Muscle layer of colon (tissue), 2 donors: Measurements from ENCODE around the gene CTNNAL1.
"Not testable (repeated sequence)": the region's sequence is repeated elsewhere in the genome, so short reads cannot be mapped to it uniquely, and the experiment has no call there.

Experiments
- H3K27ac ChIP-seq: one replicate; pipeline ENCODE4 v1.7.0; 2013; ENCODE audit warnings: low read depth, mild to moderate bottlenecking, low read length, moderate library complexity
- H3K27me3 ChIP-seq, 2 donors: one replicate each; pipeline ENCODE4 v1.7.0; 2013; ENCODE audit warnings: low read length in 2 of 2, mild to moderate bottlenecking in 2 of 2; ENCODE audit not compliant: insufficient read depth in 2 of 2, control insufficient read depth in 1 of 2
- H3K36me3 ChIP-seq: one replicate; pipeline ENCODE4 v1.7.0; 2013; ENCODE audit warnings: mild to moderate bottlenecking, low read length; ENCODE audit not compliant: insufficient read depth
- H3K4me1 ChIP-seq: one replicate; pipeline ENCODE4 v1.7.0; 2013; ENCODE audit warnings: mild to moderate bottlenecking, low read length; ENCODE audit not compliant: insufficient read depth
- H3K4me3 ChIP-seq, 2 donors: one replicate each; pipeline ENCODE4 v1.7.0; 2013; ENCODE audit warnings: low read length in 2 of 2, low read depth in 1 of 2, mild to moderate bottlenecking in 1 of 2, moderate library complexity in 1 of 2
- H3K9ac ChIP-seq: one replicate; pipeline ENCODE4 v1.7.0; 2013; ENCODE audit warnings: low read length
- H3K9me3 ChIP-seq: one replicate; pipeline ENCODE4 v1.7.0; 2013; ENCODE audit warnings: mild to moderate bottlenecking, low read length
- donor health status: abdominal sarcoma.
- donor health status: Adenocarcinoma of cecum.

The CTNNAL1 gene

GRCh38 chr9:108919517-108919916 is 93.8 kb downstream of the CTNNAL1 start:
- Histone ChIP-seq H3K9me3 (no peaks in the 10 kb centered on the region), H3K4me1 (no peaks in the 10 kb centered on the region), H3K9ac (no peak overlapping the region), H3K4me3 (no peak overlapping the region), H3K27me3 (no peaks in the 10 kb centered on the region), H3K27ac (no peak overlapping the region), H3K36me3 (peaks cover 56% of the 10 kb centered on the region)

DNA sequence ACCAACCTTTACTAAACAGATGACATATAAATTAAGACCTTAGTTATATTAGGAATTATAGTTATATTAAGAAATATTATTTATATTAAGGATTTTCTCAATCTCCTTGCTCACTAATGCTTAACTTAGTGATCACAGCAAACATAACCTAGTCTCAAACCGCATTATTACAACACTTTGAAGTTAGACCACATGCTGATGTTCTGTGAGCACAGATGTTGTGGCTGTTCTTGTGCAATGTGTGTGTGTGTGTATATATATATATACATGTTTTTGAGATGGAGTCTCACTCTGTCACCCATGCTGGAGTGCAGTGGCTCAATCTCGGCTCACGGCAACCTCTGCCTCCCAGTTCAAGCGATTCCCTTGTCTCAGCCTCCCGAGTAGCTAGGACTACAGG is 99.9 kb downstream of the CTNNAL1 start:
- H3K9ac ChIP-seq, result no peak overlapping the region
- no peak overlapping the region for H3K27ac ChIP-seq
- H3K9me3 ChIP-seq, result no peaks in the 10 kb centered on the region
- peaks cover 55% of the 10 kb centered on the region for H3K36me3 ChIP-seq
- H3K27me3 ChIP-seq, result no peaks in the 10 kb centered on the region
- no peak overlapping the region for H3K4me3 ChIP-seq
- no peaks in the 10 kb centered on the region for H3K4me1 ChIP-seq

- no peaks in the 10 kb centered on the region for H3K27me3 ChIP-seq
- peaks cover 55% of the 10 kb centered on the region for H3K36me3 ChIP-seq
- H3K9me3 ChIP-seq, result no peaks in the 10 kb centered on the region
- no peak overlapping the region for H3K4me3 ChIP-seq
- no peak overlapping the region for H3K9ac ChIP-seq
- H3K4me1 ChIP-seq, result no peaks in the 10 kb centered on the region
- H3K27ac ChIP-seq, result no peak overlapping the region
Measured at GRCh38 chr9:108911820-108912219, 101.5 kb downstream of the CTNNAL1 start.

DNA sequence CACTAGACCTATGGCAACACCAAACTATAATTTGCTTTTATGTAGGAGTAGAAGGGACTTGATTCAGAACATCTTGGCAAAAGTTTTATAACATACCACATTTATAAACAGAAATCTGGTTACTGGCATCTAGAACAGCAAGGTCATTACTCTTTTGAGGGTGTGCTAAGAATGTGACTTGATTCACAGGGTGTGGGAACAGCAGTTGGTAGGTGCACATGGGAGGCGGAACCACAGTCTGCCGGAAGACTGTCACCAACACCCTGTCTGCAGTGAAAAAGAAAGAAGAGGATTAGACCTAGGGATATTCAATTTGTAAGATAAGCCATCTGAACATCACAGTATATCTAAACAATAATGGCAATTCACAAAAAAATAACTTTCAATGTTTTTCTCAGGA is 102.4 kb downstream of the CTNNAL1 start:
- no peak overlapping the region for H3K27ac ChIP-seq
- no peak overlapping the region for H3K4me3 ChIP-seq
- H3K9ac ChIP-seq, result no peak overlapping the region
- no peaks in the 10 kb centered on the region for H3K27me3 ChIP-seq
- no peaks in the 10 kb centered on the region for H3K9me3 ChIP-seq
- H3K36me3 ChIP-seq, result peaks cover 62% of the 10 kb centered on the region
- no peaks in the 10 kb centered on the region for H3K4me1 ChIP-seq

DNA sequence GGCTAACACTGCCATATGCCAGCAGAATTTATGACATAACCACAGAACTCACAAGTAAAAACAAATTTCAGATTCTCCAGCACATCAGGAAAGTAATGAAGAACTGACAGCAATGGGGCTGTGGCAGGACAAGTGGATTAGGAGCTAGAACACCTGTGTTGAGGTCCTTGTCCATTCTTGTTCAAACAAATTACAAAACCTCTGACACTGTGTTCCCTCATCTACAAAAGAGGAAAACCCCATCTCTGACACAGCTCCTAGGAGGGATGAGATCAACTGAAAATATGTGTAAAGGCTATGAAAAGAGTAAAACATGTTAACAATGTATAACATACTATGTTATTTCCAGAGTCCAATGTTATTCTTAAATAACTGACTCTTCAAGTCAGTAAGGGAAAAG is 102.9 kb downstream of the CTNNAL1 start:
- Histone ChIP-seq H3K9me3 (no peaks in the 10 kb centered on the region), H3K9ac (no peak overlapping the region), H3K4me3 (no peak overlapping the region), H3K27me3 (no peaks in the 10 kb centered on the region), H3K27ac (no peak overlapping the region), H3K4me1 (no peaks in the 10 kb centered on the region), H3K36me3 (peaks cover 63% of the 10 kb centered on the region)

GRCh38 chr9:108905494-108905893 is 107.8 kb downstream of the CTNNAL1 start:
- H3K27ac ChIP-seq, result no peak overlapping the region
- H3K4me3 ChIP-seq, result no peak overlapping the region
- H3K9me3 ChIP-seq, result no peaks in the 10 kb centered on the region
- no peaks in the 10 kb centered on the region for H3K4me1 ChIP-seq
- no peaks in the 10 kb centered on the region for H3K27me3 ChIP-seq
- no peak overlapping the region for H3K9ac ChIP-seq
- peaks cover 77% of the 10 kb centered on the region for H3K36me3 ChIP-seq

DNA sequence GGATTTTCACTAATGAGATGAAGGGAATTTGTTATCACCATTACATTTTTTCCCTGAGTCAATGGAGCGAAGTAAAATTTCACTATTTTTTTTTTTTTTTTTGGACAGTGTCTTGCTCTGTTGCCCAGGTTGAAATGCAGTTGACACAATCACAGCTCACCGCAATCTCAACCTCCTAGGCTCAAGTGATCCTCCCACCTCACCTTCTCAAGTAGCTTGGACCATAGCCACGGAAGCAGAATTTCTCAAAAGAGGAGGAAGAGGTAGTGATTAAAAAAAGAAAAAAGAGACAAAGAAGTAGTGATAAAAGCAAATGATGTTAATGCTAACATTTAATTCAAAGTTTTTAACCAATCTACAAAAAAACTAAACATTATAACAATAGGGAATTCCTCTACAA is 109.1 kb downstream of the CTNNAL1 start:
- Histone ChIP-seq H3K36me3 (peaks cover 82% of the 10 kb centered on the region), H3K4me1 (no peaks in the 10 kb centered on the region), H3K27ac (no peak overlapping the region), H3K9me3 (no peaks in the 10 kb centered on the region), H3K9ac (no peak overlapping the region), H3K27me3 (no peaks in the 10 kb centered on the region), H3K4me3 (no peak overlapping the region)

DNA sequence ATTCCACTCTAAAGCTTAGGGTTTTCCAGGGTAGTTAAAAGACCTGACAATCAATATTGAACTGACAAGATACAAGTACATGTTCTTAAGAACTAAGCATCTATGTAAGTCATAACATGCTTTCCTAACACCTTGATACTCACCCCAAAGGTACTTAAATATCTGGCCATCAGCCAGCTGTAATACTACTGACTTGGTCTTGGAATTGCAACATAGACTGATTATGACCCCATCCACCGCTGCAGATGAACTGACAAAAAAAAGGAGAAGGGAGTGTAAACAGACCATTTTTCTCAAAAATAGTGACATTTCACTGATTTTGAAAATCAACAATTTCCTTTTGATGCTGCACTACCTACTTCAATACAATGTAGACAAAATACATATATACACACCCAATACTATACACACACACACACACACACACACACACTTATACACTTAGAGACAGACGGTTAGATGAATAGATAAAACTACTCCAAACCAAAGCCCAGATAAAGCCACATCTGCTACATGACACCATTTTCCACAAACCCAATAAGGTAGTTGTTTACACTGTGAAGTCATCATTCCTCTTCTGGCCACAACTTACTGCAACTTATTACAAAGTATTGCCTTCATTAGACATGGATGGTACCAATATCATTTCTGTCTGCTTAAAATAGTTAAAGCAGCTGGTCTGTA is 109.7 kb downstream of the CTNNAL1 start:
- Histone ChIP-seq H3K4me1 (no peaks in the 10 kb centered on the region), H3K27ac (no peak overlapping the region), H3K36me3 (peaks cover 80% of the 10 kb centered on the region), H3K9me3 (no peaks in the 10 kb centered on the region), H3K27me3 (no peaks in the 10 kb centered on the region), H3K4me3 (no peak overlapping the region), H3K9ac (no peak overlapping the region)

DNA sequence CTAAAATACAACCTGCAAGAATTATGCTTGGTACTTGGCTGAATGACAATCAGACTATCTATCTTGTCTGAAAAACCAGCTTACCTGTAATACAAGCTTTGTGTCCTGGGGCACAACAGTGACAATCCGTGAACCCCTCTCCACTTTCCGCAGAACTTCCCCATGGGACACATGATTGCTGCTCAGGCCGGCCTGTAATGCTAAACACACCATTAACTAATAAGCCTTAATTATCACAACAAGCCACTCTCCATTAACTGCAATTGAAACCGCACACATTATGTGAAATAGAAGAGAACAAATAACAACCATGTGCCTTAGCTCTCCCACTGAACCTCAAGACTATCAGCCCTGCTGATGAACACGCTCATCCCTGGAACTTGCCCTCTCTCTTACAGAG is 113.1 kb downstream of the CTNNAL1 start:
- Histone ChIP-seq H3K4me1 (no peaks in the 10 kb centered on the region), H3K4me3 (no peak overlapping the region), H3K27ac (no peak overlapping the region), H3K9ac (no peak overlapping the region), H3K9me3 (no peaks in the 10 kb centered on the region), H3K27me3 (no peaks in the 10 kb centered on the region), H3K36me3 (peaks cover 70% of the 10 kb centered on the region)

GRCh38 chr9:108899023-108899695 is 114.1 kb downstream of the CTNNAL1 start:
- not testable (repeated sequence) for H3K9ac ChIP-seq, H3K4me1 ChIP-seq, H3K27ac ChIP-seq, H3K27me3 ChIP-seq, H3K4me3 ChIP-seq, H3K9me3 ChIP-seq
- H3K36me3 ChIP-seq, result peaks cover 75% of the 10 kb centered on the region

DNA sequence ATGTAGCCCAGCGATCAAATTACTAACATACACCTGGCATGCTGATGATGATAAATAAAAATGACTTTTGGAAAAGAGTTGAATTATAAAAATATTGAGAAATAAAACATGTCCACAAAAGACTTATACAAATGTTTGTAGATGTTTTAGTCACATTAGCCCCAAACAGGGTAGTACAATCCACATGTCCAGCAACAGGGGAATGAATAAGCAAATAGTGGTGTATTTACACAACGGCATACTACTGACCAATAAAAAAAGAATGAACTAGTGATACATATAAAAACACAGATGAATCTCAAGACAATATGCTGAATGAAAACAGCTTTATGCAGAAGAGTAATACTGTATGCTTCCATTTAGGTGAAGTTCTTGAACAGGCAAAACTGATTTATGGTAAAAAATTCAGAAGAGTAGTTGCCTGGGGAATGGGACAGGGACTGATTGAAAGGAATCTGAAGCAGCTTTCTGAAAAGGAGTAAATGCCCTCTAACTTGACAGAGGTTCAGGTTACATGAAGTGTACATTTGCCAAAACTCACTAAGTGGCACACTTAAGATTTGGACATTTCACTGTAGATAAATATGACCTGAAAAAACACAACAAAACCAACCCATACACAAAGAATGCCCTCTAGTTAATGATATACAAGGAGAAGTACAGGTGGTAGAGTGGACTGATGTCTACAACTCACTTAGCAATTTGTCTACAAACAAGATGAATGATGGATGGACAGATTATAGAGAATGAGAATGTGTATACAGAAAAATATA is 115.8 kb downstream of the CTNNAL1 start:
- no peak overlapping the region for H3K4me3 ChIP-seq
- no peaks in the 10 kb centered on the region for H3K27me3 ChIP-seq
- no peaks in the 10 kb centered on the region for H3K4me1 ChIP-seq
- H3K9me3 ChIP-seq, result no peaks in the 10 kb centered on the region
- no peak overlapping the region for H3K27ac ChIP-seq
- peaks cover 75% of the 10 kb centered on the region for H3K36me3 ChIP-seq
- H3K9ac ChIP-seq, result no peak overlapping the region
